Measurements from ENCODE around the gene CENPP.

DNA sequence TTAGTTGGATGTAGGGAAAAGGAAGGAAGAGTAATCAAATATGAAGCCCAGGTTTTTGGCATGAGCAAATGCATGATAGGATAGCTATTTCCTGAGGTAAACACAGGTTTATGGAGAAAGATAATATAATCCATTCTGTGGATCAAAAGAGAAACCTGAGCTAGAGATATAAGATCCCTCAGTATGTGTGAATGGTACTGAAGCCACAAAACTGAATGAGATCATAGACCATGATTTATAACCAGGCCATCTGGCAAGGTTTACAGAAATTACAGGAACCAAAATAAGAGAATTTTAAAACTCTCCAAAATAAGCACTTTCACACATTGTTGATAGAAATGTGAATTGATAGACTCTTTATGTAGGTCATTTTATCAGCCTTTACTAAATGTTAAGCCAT, 238.8 kb downstream of the CENPP start:
- TF ChIP-seq POLR2A (IDR thresholded peaks at IDR 0.05; ENCODE audit: low read length) (no peak), GATA1 (IDR thresholded peaks at IDR 0.05; ENCODE audit: low read depth, low read length) (no peak)

All from erythroblast (primary cell).